Measurements from ENCODE around the gene GSTO2. TPM values are rescaled to one million over a fixed set of nuclear protein-coding genes. Genes with fewer than 3 reads are reported as not detected.
A peak's percentile ranks its signal among the peaks of the same experiment; 100 is the strongest.

Gene GSTO2
- total and polyA plus RNA-seq, 2 of the 4 experiments (the other 2 are of a cell fraction), result 1.4 to 2.3 TPM

DNA sequence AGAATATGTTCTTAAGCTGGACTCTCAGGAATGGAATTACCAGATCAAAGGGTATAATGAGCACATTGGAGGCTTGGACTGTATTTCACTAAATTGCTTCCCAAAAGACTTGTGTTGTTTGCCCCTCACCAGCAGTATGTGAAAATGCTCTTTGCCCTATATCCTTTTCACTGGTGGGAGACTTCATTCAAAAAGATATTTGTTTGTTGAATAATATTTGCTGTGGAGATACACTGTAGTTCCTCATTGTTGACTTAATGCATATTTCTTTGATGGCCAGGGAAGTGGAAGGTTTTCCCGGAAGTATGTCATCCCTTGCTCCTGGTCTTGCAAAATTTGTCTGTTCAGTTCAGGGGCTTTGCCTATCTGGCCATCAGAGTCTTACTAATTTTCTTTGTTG, 19.4 kb downstream of the GSTO2 start:
- Histone ChIP-seq H3K4me2 (ENCODE audit: low read depth, low read length) (no peak overlapping the region), H3K4ac (ENCODE audit: low read depth, low read length) (no peak overlapping the region), H3K27ac (ENCODE audit: insufficient read depth, low read length) (no peak overlapping the region), H3K79me1 (ENCODE audit: low read depth in 1 of 2, low read length in 2 of 2) (peaks cover 0 to 5% of the 10 kb centered on the region in 2 experiments; a peak in 1 of 4 replicates), H2BK15ac (ENCODE audit: low read depth, low read length) (no peak overlapping the region), H3K9me1 (ENCODE audit: insufficient read depth, low read length) (0 out of 2 replicates have a peak, but pooled peaks cover 5% of the 10 kb centered on the region), H3K4me3 (ENCODE audit: insufficient read depth, low read depth, low read length) (no peak overlapping the region), H2BK120ac (ENCODE audit: low read depth, low read length) (no peak overlapping the region), H3K9me3 (ENCODE audit: control insufficient read depth, insufficient read depth, low read length) (no peaks in the 10 kb centered on the region), H3K23ac (ENCODE audit: low read depth, low read length) (no peak overlapping the region), H3K56ac (ENCODE audit: extremely low read depth, insufficient read depth, low read length) (no peak overlapping the region), H3K9ac (ENCODE audit: low read depth, low read length) (no peak overlapping the region), H2BK20ac (ENCODE audit: low read depth, low read length) (no peak overlapping the region), H2AK5ac (ENCODE audit: low read depth, low read length) (no peak overlapping the region), H3K4me1 (ENCODE audit: control insufficient read depth, insufficient read depth, low read length) (no peaks in the 10 kb centered on the region; the same call in 1 of the 2 replicates), H3K14ac (replicated peaks; ENCODE audit: low read depth, low read length) (no peak overlapping the region), H4K91ac (ENCODE audit: insufficient read depth, low read depth, low read length) (no peak overlapping the region), H3K18ac (ENCODE audit: low read depth, low read length) (no peak overlapping the region), H4K8ac (ENCODE audit: low read depth in 2 of 2, low read length in 2 of 2) (peak overlapping the region in 1 of 2 experiments; percentile 4; a peak in 1 of 4 replicates), H2AK9ac (replicated peaks; ENCODE audit: low read depth, low read length, poor library complexity) (no peak overlapping the region), H4K5ac (ENCODE audit: low read depth, low read length) (no peak overlapping the region), H2AFZ (replicated peaks; ENCODE audit: low read length, poor library complexity) (no peak overlapping the region), H2BK5ac (ENCODE audit: low read depth, low read length, poor library complexity, severe bottlenecking) (no peak overlapping the region), H3K27me3 (ENCODE audit: control insufficient read depth, insufficient read depth, low read length) (no peaks in the 10 kb centered on the region), H3K36me3 (ENCODE audit: control insufficient read depth, insufficient read depth, low read length) (no peaks in the 10 kb centered on the region), H4K20me1 (ENCODE audit: insufficient read depth, low read length) (no peaks in the 10 kb centered on the region)
- POLR2A ChIA-PET (ENCODE audit: unreplicated experiment), result no interaction called here
- dilution Hi-C loops (cut with HindIII; ENCODE audit: low sequenced_read_pairs, unreplicated experiment), result no loop called here
- intact Hi-C loops (cut with micrococcal nuclease), result loop anchor here (1.0 kb wide), 1 partner anchor 29 kb away; no protein-coding TSS in a partner anchor
- no peak for DNase-seq
- in situ Hi-C loops (cut with MboI; ENCODE audit: low sequenced_read_pairs), result no loop called here
- TF ChIP-seq MAZ (IDR thresholded peaks at IDR 0.05; ENCODE audit: borderline replicate concordance, low read depth, low read length), result no peak
- CTCF ChIA-PET, result no interaction called here
- no TSS peak for BruUV-seq (replicated peaks)
- WGBS, 2 experiments (ENCODE audit: extremely low coverage in 2 of 2, insufficient read length in 1 of 2), result 40% methylated on average over 1 of the region's 1 CpG; no CpG with 5 or more reads in 1 of the 2 experiments
- no peak; the same call in 1 of the 2 replicates for ATAC-seq (ENCODE audit: low read depth)

Measured in IMR-90 (cell line).